GM12878 (cell line): ENCODE results near the gene SUGCT. TPM values are rescaled to one million over a fixed set of nuclear protein-coding genes. Genes with fewer than 3 reads are reported as not detected.

ENCODE experiments used
- ATAC-seq: fragments of 200-7000 bp; cut with Tn5 transposase; 3 replicates; pipeline ENCODE4 v1.9.1; 2020; ENCODE audit warnings: mild to moderate bottlenecking, moderate library complexity
- BruUV-seq: library from RNA; stranded (reverse); fragments of 400-500 nt; replicated peaks from 2 replicates; lab custom pipeline; 2021; lab: Mats Ljungman, UMichigan
- CTCF ChIA-PET: fragments of 300-600 bp; sonication (Branson Sonifier 250); formaldehyde crosslinking; extraction: SDS; loops from one replicate; lab custom pipeline; 2021; ENCODE audit warnings: inconsistent platforms; lab: Yijun Ruan, JAX
- POLR2A ChIA-PET: fragments of 350-600 bp; formaldehyde crosslinking; extraction: SDS; loops from one replicate; lab custom pipeline; 2021; ENCODE audit warnings: inconsistent platforms; lab: Charles Lee
- RAD21 ChIA-PET: fragments of 300-600 bp; sonication (Branson Sonifier 250); formaldehyde crosslinking; loops from one replicate; lab custom pipeline; 2023; ENCODE audit warnings: antibody characterized with exemption; ENCODE audit not compliant: unreplicated experiment; lab: Charles Lee
- SMC1A ChIA-PET: fragments of 300-600 bp; sonication (Branson Sonifier 250); formaldehyde crosslinking; loops from one replicate; lab custom pipeline; 2023; ENCODE audit not compliant: unreplicated experiment, uncharacterized antibody; lab: Charles Lee
- DNase-seq: peaks from one replicate; pipeline ENCODE4 v3.0.0-alpha.2; 2011; ENCODE audit warnings: low read depth, low spot score
- FAIRE-seq: peaks from 3 replicates; lab custom pipeline; 2011; peaks lifted over from hg19 to GRCh38; lab: Jason Lieb, UNC
- H2AFZ ChIP-seq: 2 replicates; pipeline ENCODE4 v1.6.0; 2011; ENCODE audit warnings: low read depth, low read length, control low read depth; ENCODE audit not compliant: control insufficient read depth
- H3K27ac ChIP-seq: 2 replicates; pipeline ENCODE4 v1.5.1; 2011; ENCODE audit warnings: control low read depth; ENCODE audit not compliant: control insufficient read depth, insufficient read depth
- H3K27me3 ChIP-seq, 2 experiments: replicated peaks in 1 of 2; 2 replicates each; pipeline versions ENCODE4 v1.6.0 to v1.6.1; 2011; ENCODE audit warnings: low read length in 1 of 2; ENCODE audit not compliant: control insufficient read depth in 2 of 2, insufficient read depth in 2 of 2
- H3K36me3 ChIP-seq, 2 experiments: 2 replicates each; pipeline ENCODE4 v1.5.1; 2011; ENCODE audit warnings: low read length in 1 of 2; ENCODE audit not compliant: control insufficient read depth in 2 of 2, insufficient read depth in 2 of 2
- H3K4me1 ChIP-seq: 2 replicates; pipeline ENCODE4 v1.6.1; 2011; ENCODE audit warnings: mild to moderate bottlenecking, low read length, moderate library complexity, mixed read lengths; ENCODE audit not compliant: control insufficient read depth, insufficient read depth
- H3K4me2 ChIP-seq: 2 replicates; pipeline ENCODE4 v1.6.0; 2011; ENCODE audit warnings: control low read depth; ENCODE audit not compliant: control insufficient read depth, insufficient read depth
- H3K4me3 ChIP-seq: fragments of 200-600 bp; sonication (generic); 2 replicates; pipeline ENCODE4 v1.5.1; 2016
- H3K79me2 ChIP-seq: 2 replicates; pipeline ENCODE4 v1.6.0; 2011; ENCODE audit warnings: low read length; ENCODE audit not compliant: control insufficient read depth, insufficient read depth
- H3K9ac ChIP-seq: 2 replicates; pipeline ENCODE4 v1.8.0; 2011; ENCODE audit warnings: low read length, control low read depth, mixed read lengths; ENCODE audit not compliant: control insufficient read depth, insufficient read depth
- H3K9me3 ChIP-seq: replicated peaks from 3 replicates; pipeline ENCODE4 v1.5.1; 2011; ENCODE audit warnings: mild to moderate bottlenecking, low read length; ENCODE audit not compliant: control insufficient read depth, insufficient read depth
- H4K20me1 ChIP-seq: 2 replicates; pipeline ENCODE4 v1.6.0; 2011; ENCODE audit not compliant: control insufficient read depth, insufficient read depth
- ATF7 ChIP-seq: fragments of 450-650 bp; IDR thresholded peaks from 2 replicates; pipeline ENCODE4 v1.6.1; 2016; ENCODE audit warnings: low read depth, mild to moderate bottlenecking
- BMI1 ChIP-seq: fragments of 450-650 bp; IDR thresholded peaks from 2 replicates; pipeline ENCODE4 v1.6.1; 2016; ENCODE audit warnings: mild to moderate bottlenecking, moderate library complexity, borderline replicate concordance
- FOS ChIP-seq: IDR thresholded peaks from 3 replicates; pipeline ENCODE4 v1.6.1; 2011; ENCODE audit warnings: borderline replicate concordance; ENCODE audit not compliant: insufficient read length; ENCODE audit errors: extremely low read depth
- HDGF ChIP-seq: fragments of 450-650 bp; IDR thresholded peaks from 2 replicates; pipeline ENCODE4 v1.6.1; 2016; ENCODE audit warnings: antibody characterized with exemption
- JUNB ChIP-seq: IDR thresholded peaks from 2 replicates; pipeline ENCODE4 v1.6.1; 2016; ENCODE audit warnings: antibody characterized with exemption, mild to moderate bottlenecking
- NFIC ChIP-seq: IDR thresholded peaks from 2 replicates; pipeline ENCODE4 v1.6.1; 2012; ENCODE audit warnings: low read depth, mild to moderate bottlenecking, inconsistent platforms, low read length, moderate library complexity
- PAX5 ChIP-seq: IDR thresholded peaks from 2 replicates; pipeline ENCODE4 v1.6.1; 2011; ENCODE audit warnings: low read depth, low read length, borderline replicate concordance
- RBBP5 ChIP-seq: fragments of 200-600 bp; sonication (generic); conservative IDR thresholded peaks from 2 replicates; pipeline ENCODE4 v1.6.1; 2016
- SMAD1 ChIP-seq: fragments of 450-650 bp; IDR thresholded peaks from 2 replicates; pipeline ENCODE4 v1.6.1; 2018; ENCODE audit warnings: mild to moderate bottlenecking, low read depth; ENCODE audit not compliant: partially characterized antibody
- SMAD5 ChIP-seq: IDR thresholded peaks from 2 replicates; pipeline ENCODE4 v1.6.1; 2016; ENCODE audit warnings: antibody characterized with exemption, low read depth
- TCF7 ChIP-seq: IDR thresholded peaks from 2 replicates; pipeline ENCODE4 v1.6.1; 2014; ENCODE audit warnings: antibody characterized with exemption, borderline replicate concordance
- WRNIP1 ChIP-seq: IDR thresholded peaks from 2 replicates; pipeline ENCODE4 v1.6.1; 2011; ENCODE audit warnings: low read depth, low read length, improper control_type of control experiment, borderline replicate concordance
- WGBS: methylation state at CpG from one replicate; pipeline ENCODE4 v1.1.6; 2016; ENCODE audit warnings: low lambda C conversion rate; ENCODE audit not compliant: insufficient replicate concordance, insufficient coverage; ENCODE audit errors: missing lambda C conversion rate; 5-methylcytosine and 5-hydroxymethylcytosine counted together
- in situ Hi-C: fragments of 300-500 bp; cut with MboI; formaldehyde crosslinking; loops from 9 replicates; pipeline ENCODE4 v1.14.3; 2018; ENCODE audit warnings: mixed read lengths
- intact Hi-C: fragments of 100-400 bp; cut with micrococcal nuclease; formaldehyde crosslinking; loops from one replicate; pipeline ENCODE4 v1.14.2; 2022; ENCODE audit not compliant: unreplicated experiment
- polyA plus RNA-seq, 11 experiments: library from polyadenylated mRNA; depleted of rRNA in 4 of 11; unstranded in 6 of 11; stranded (reverse) in 5 of 11; fragments of >200 nt; fragmentation: Nextera tagmentation in 4 of 11; fragmentation: Illumina TruSeq in 1 of 11; extraction: Ambion mirVana in 4 of 11; extraction: Trizol in 1 of 11; gene quantifications; 1 replicate in 1 of 11; 2 replicates in 10 of 11; pipeline versions ENCODE4 v1.2.1 to v1.2.3, GENCODE V29; 2011 to 2016; ENCODE audit warnings: inconsistent platforms in 2 of 11, missing spikeins in 2 of 11, low read depth in 1 of 11
- total RNA-seq, 4 experiments: library from RNA; depleted of rRNA in 3 of 4; stranded (reverse); fragments of >200 nt in 3 of 4; fragmentation: Illumina TruSeq in 1 of 4; extraction: Trizol in 1 of 4; gene quantifications; 2 replicates each; pipeline versions ENCODE4 v1.2.1 to v1.2.3, GENCODE V29; 2013 to 2021
- TF ChIP-seq, protein P1 (sequence below): IDR thresholded peaks from 2 replicates; pipeline ENCODE4 v1.6.1; 2012; ENCODE audit warnings: improper control_type of control experiment, low read depth, low read length; ENCODE audit not compliant: insufficient replicate concordance
- TF ChIP-seq, protein P2 (sequence below): fragments of 450-650 bp; IDR thresholded peaks from 2 replicates; pipeline ENCODE4 v1.6.1; 2014; ENCODE audit warnings: mild to moderate bottlenecking
- TF ChIP-seq, protein P3 (sequence below): fragments of 450-650 bp; conservative IDR thresholded peaks from 2 replicates; pipeline ENCODE4 v1.6.1; 2017; ENCODE audit warnings: mild to moderate bottlenecking, moderate library complexity

The SUGCT gene
- total and polyA plus RNA-seq, 10 of the 15 experiments (the other 5 are each of a cell fraction or from before 2014, with no cell fraction given) = 0.08 to 1.2 (median 0.67) TPM; not detected in 1

DNA sequence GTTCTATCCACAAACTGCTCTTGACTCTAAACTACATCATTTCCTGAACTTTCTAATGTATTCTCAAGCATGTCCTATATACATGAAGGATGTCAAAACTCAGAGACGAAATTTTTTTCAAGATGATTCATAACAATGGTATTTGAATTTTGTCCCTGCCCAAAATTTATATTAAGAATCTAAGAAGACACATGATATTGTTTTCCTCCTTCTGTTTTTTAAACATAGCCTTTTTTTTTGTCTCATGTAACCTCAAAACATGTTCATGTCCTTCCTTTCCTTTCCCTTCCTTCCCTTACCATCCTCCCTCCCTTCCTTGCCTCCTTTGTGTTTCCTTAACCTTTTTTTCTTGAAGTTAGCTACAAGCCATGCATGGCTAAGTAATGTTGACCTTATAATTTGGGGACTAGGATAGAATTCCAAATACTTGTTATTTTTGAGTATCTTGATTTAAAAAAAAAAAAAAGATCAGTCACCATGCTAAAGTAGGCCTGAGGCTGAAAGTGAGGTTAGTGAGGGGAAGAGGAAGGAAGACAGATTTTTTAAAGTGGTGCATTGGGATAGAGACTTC, 163.0 kb downstream of the SUGCT start:
- no peak for DNase-seq
- BruUV-seq = no TSS peak
- H3K27ac ChIP-seq = no peak overlapping the region
- RAD21 ChIA-PET = no interaction called here
- CTCF ChIA-PET = no interaction called here
- H3K79me2 ChIP-seq = no peaks in the 10 kb centered on the region
- in situ Hi-C loops (no loop called here), intact Hi-C loops (no loop called here)
- FAIRE-seq = no peak
- no peaks in the 10 kb centered on the region for H3K9me3 ChIP-seq
- no peak overlapping the region for H3K4me2 ChIP-seq
- no peaks in the 10 kb centered on the region for H3K36me3 ChIP-seq
- H2AFZ ChIP-seq = no peak overlapping the region
- H3K27me3 ChIP-seq = no peaks in the 10 kb centered on the region
- H3K4me3 ChIP-seq = no peak overlapping the region
- H3K9ac ChIP-seq = no peak overlapping the region
- H3K4me1 ChIP-seq = no peaks in the 10 kb centered on the region
- TF ChIP-seq, protein P1, sequence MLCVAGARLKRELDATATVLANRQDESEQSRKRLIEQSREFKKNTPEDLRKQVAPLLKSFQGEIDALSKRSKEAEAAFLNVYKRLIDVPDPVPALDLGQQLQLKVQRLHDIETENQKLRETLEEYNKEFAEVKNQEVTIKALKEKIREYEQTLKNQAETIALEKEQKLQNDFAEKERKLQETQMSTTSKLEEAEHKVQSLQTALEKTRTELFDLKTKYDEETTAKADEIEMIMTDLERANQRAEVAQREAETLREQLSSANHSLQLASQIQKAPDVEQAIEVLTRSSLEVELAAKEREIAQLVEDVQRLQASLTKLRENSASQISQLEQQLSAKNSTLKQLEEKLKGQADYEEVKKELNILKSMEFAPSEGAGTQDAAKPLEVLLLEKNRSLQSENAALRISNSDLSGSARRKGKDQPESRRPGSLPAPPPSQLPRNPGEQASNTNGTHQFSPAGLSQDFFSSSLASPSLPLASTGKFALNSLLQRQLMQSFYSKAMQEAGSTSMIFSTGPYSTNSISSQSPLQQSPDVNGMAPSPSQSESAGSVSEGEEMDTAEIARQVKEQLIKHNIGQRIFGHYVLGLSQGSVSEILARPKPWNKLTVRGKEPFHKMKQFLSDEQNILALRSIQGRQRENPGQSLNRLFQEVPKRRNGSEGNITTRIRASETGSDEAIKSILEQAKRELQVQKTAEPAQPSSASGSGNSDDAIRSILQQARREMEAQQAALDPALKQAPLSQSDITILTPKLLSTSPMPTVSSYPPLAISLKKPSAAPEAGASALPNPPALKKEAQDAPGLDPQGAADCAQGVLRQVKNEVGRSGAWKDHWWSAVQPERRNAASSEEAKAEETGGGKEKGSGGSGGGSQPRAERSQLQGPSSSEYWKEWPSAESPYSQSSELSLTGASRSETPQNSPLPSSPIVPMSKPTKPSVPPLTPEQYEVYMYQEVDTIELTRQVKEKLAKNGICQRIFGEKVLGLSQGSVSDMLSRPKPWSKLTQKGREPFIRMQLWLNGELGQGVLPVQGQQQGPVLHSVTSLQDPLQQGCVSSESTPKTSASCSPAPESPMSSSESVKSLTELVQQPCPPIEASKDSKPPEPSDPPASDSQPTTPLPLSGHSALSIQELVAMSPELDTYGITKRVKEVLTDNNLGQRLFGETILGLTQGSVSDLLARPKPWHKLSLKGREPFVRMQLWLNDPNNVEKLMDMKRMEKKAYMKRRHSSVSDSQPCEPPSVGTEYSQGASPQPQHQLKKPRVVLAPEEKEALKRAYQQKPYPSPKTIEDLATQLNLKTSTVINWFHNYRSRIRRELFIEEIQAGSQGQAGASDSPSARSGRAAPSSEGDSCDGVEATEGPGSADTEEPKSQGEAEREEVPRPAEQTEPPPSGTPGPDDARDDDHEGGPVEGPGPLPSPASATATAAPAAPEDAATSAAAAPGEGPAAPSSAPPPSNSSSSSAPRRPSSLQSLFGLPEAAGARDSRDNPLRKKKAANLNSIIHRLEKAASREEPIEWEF = no peak
- TF ChIP-seq, protein P2, sequence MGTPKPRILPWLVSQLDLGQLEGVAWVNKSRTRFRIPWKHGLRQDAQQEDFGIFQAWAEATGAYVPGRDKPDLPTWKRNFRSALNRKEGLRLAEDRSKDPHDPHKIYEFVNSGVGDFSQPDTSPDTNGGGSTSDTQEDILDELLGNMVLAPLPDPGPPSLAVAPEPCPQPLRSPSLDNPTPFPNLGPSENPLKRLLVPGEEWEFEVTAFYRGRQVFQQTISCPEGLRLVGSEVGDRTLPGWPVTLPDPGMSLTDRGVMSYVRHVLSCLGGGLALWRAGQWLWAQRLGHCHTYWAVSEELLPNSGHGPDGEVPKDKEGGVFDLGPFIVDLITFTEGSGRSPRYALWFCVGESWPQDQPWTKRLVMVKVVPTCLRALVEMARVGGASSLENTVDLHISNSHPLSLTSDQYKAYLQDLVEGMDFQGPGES = no peak
- TF ChIP-seq, protein P3, sequence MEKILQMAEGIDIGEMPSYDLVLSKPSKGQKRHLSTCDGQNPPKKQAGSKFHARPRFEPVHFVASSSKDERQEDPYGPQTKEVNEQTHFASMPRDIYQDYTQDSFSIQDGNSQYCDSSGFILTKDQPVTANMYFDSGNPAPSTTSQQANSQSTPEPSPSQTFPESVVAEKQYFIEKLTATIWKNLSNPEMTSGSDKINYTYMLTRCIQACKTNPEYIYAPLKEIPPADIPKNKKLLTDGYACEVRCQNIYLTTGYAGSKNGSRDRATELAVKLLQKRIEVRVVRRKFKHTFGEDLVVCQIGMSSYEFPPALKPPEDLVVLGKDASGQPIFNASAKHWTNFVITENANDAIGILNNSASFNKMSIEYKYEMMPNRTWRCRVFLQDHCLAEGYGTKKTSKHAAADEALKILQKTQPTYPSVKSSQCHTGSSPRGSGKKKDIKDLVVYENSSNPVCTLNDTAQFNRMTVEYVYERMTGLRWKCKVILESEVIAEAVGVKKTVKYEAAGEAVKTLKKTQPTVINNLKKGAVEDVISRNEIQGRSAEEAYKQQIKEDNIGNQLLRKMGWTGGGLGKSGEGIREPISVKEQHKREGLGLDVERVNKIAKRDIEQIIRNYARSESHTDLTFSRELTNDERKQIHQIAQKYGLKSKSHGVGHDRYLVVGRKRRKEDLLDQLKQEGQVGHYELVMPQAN = no peak
- TF ChIP-seq ATF7 (no peak), HDGF (no peak), RBBP5 (no peak), NFIC (no peak), BMI1 (no peak), SMAD5 (no peak), WRNIP1 (no peak), SMAD1 (no peak), FOS (no peak), PAX5 (no peak), TCF7 (no peak), JUNB (no peak)
- POLR2A ChIA-PET = no interaction called here
- SMC1A ChIA-PET = no interaction called here
- WGBS = 0% methylated on average over 1 of the region's 1 CpG
- no peaks in the 10 kb centered on the region for H4K20me1 ChIP-seq
- no peak for ATAC-seq
